Esophagus (tissue), 2 donors: ENCODE measurements around the gene STEAP3. TPM values are rescaled to one million over a fixed set of nuclear protein-coding genes. Genes with fewer than 3 reads are reported as not detected.

Experiments used
- H3K27ac ChIP-seq, 2 donors: one replicate each; pipeline ENCODE4 v1.5.1; 2013; ENCODE audit warnings: low read depth in 2 of 2, mild to moderate bottlenecking in 2 of 2, inconsistent platforms in 1 of 2, low read length in 1 of 2, moderate library complexity in 1 of 2
- H3K27me3 ChIP-seq, 2 donors: one replicate each; pipeline ENCODE4 v1.6.1; 2013; ENCODE audit warnings: low read length in 2 of 2, control low read depth in 1 of 2, mild to moderate bottlenecking in 1 of 2; ENCODE audit not compliant: insufficient read depth in 2 of 2, control insufficient read depth in 1 of 2
- H3K36me3 ChIP-seq, 2 donors: one replicate each; pipeline ENCODE4 v1.6.1; 2013; ENCODE audit warnings: low read length in 1 of 2; ENCODE audit not compliant: control insufficient read depth in 2 of 2, insufficient read depth in 2 of 2
- H3K4me1 ChIP-seq, 2 donors: one replicate each; pipeline ENCODE4 v1.6.1; 2013; ENCODE audit warnings: low read length in 1 of 2; ENCODE audit not compliant: control insufficient read depth in 2 of 2, insufficient read depth in 2 of 2
- H3K4me3 ChIP-seq, 2 donors: one replicate each; pipeline ENCODE4 v1.5.1; 2013; ENCODE audit warnings: low read length in 2 of 2, mild to moderate bottlenecking in 2 of 2, low read depth in 1 of 2, moderate library complexity in 1 of 2
- H3K9me3 ChIP-seq, 2 donors: one replicate each; pipeline ENCODE4 v1.6.1; 2013; ENCODE audit warnings: mild to moderate bottlenecking in 2 of 2, low read depth in 1 of 2, low read length in 1 of 2, moderate library complexity in 1 of 2; ENCODE audit not compliant: control insufficient read depth in 2 of 2, insufficient read depth in 1 of 2
- WGBS, 2 donors: extraction: QIAGEN DNeasy Blood & Tissue Kit; methylation state at CpG; one replicate each; pipeline ENCODE4 v1.1.7; 2013; 5-methylcytosine and 5-hydroxymethylcytosine counted together
- polyA plus RNA-seq, 2 donors: library from polyadenylated mRNA; stranded (reverse); fragments of 200-250 nt; gene quantifications; one replicate each; pipeline ENCODE4 v1.2.3, GENCODE V29; 2013
- donor health status: healthy with polysubstance abuse.
- donor health status: Bipolar disorder and iron deficiency.

STEAP3 gene
- polyA plus RNA-seq, 2 donors: 9.6 to 10.5 TPM

DNA sequence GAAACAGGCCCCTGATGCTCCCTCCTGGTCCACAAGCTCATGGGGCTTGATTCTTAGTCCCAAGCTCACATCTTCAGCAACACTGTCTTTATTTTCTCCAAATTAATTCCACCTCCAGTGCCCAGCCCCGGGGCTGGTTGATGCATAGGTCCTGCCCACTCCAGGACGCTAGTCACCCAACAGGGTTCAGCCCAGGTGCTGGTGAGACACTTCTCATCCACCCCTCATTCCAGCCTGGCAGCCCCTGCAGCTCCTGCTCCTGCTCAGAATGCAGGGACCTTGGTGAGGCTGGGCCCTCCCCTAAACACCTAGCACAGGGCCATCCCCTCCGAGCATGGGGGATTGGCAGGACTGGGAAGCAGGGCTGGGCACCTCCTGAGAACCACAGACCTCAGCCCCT is 25.7 kb downstream of the STEAP3 start:
- Histone ChIP-seq H3K27me3 (no peaks in the 10 kb centered on the region), H3K36me3 (peaks cover 0 to 17% of the 10 kb centered on the region in 2 donors), H3K4me3 (no peak overlapping the region), H3K4me1 (peaks cover 0 to 24% of the 10 kb centered on the region in 2 donors), H3K27ac (no peak overlapping the region), H3K9me3 (peaks cover 4 to 6% of the 10 kb centered on the region in 2 donors)
- WGBS, 2 donors: 64 to 89% methylated on average over 3 of the region's 3 CpGs

DNA sequence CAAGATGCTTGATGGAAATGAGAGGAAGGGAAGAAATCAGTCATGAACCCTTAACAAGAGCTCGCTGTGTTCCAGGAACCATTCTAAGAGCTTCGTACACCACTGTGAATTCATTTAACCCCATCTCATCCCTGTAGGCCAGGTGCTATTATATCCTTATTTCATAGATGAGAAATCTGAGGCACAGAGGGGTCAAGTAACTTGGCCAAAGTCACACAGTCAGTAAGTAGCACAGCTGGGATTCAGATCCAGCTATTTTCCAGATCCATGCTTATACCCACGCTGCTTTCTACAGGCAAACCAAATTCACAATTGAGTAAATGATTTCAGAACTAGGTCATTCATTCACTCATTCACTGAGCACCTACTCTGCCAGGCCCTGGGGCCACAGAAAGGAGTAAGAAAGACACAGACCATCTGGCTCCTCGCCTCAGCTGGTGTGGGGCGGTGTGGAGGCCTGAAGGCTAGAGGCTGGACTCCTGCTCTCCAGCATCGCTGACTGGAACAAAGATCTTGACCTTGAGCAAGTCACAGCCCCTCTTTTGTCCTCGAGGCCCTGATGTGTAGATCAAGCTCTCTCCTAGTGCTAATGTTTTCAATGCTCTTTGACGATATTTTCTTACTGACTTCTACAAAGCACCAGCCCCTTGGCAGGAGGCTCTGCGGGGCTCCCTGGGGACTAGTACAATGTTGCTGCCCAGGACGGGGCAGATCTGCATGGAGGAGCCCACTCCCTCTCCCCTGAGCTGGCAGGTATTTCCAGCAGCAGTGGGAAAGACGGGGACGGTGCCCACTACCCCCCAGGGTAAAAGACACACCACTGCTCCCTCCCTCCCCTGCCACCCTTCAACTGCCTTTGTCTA is 26.5 kb downstream of the STEAP3 start:
- WGBS, 2 donors: 62 to 79% methylated on average over 12 of the region's 12 CpGs
- Histone ChIP-seq H3K4me1 (peaks cover 0 to 24% of the 10 kb centered on the region in 2 donors), H3K9me3 (peaks cover 4 to 6% of the 10 kb centered on the region in 2 donors), H3K27me3 (no peaks in the 10 kb centered on the region), H3K36me3 (peaks cover 0 to 17% of the 10 kb centered on the region in 2 donors), H3K4me3 (no peak overlapping the region), H3K27ac (no peak overlapping the region)

DNA sequence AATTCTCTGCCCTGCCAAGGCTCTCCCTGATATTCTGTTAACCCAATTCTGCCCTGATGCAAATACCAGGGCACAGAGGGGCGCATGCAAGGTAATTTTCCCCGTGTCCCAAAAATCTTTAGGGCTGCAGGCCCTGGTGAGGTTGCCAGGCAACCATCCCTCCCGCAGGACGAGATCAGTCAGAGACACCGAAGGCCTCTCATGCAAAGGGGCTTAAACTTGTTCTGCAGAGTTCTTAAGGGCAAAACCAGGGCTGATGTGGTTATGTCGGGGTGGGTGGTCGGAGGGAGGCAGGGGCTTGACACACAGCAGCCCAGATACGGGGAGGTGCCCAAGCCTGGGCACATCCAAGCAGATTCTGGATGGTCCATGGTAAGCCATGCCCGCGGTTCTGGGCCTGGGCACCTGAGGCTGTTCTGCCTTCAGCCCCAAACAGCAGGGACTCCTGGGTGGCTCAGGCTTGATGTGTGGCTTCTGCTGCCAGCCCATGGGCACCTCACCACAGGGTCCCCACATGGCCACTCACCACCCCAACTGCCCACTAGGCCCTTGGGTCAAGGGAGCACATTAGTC is 27.2 kb downstream of the STEAP3 start:
- WGBS, 2 donors: 81 to 83% methylated on average over 10 of the region's 10 CpGs
- Histone ChIP-seq H3K27me3 (no peaks in the 10 kb centered on the region), H3K4me3 (no peak overlapping the region), H3K9me3 (peaks cover 0 to under 1% of the 10 kb centered on the region in 2 donors), H3K36me3 (peaks cover 0 to 12% of the 10 kb centered on the region in 2 donors), H3K4me1 (peaks cover 0 to 24% of the 10 kb centered on the region in 2 donors), H3K27ac (no peak overlapping the region)

DNA sequence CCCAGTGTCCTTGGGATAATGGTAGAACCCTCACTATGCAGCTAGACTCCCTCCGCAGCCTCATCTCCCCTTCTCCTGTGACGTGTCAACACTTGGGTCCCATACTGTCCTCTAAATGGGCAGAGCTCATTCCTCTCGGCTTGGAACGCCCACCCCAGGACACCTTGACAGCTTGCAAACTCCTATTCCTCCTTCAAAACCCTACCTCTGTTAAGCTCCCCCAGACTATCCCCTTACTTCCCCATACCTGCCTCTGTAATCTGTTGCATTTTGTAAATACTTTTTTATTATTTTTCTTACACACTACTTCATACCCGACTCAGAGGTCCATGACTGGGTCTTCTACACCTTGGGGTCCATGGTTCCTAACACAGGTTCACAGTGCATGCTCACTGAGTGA is 28.0 kb downstream of the STEAP3 start:
- peaks cover 0 to 24% of the 10 kb centered on the region in 2 donors for H3K4me1 ChIP-seq
- peaks cover 0 to 12% of the 10 kb centered on the region in 2 donors for H3K36me3 ChIP-seq
- 87 to 92% methylated on average over 5 of the region's 5 CpGs for WGBS, 2 donors
- H3K4me3 ChIP-seq: no peak overlapping the region
- H3K9me3 ChIP-seq: no peaks in the 10 kb centered on the region
- no peaks in the 10 kb centered on the region for H3K27me3 ChIP-seq
- H3K27ac ChIP-seq: no peak overlapping the region

DNA sequence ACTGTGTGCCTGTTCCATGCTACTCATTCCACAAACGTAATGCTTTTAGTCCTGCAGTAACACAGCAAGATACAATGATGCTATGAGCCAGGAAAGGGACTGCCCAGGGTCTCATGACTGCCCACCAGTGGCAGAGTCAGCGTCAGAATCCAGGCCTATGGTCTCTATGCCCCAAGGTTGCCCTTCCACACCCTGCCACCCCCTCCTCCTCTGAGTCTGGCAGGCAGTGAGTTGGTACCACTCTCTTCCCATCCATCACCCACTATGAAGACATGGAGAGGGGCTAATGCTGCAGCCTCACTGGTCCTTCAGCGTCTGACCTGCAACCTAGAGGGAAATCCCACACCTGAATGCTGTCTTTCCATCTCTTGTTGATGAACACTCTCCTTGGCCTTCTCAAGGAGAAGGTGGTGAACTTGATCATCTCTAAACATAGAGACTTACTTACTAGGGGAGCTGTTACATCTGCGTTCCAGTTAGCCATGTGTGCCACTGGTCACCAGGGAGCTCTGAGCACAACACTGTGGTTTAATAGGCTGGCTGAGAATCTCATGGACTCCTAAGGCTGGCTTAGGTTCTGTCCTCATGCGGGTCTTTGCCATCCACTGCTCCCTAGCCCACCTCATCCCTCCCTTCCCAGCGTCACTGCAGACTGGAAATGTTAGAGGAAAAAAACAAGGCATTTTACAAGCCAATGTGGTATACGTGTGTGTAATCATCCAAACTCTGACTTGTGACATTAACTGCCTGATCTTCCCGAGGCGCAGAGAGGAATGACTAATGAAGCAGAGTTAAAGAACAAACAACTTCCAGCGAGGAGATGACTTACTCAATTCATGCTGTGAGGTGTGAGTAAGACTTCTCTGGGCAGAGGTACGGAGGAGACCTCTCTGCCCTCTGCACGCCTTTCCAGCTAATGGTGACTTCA is 28.8 kb downstream of the STEAP3 start:
- Histone ChIP-seq H3K4me1 (peaks cover 0 to 20% of the 10 kb centered on the region in 2 donors), H3K9me3 (no peaks in the 10 kb centered on the region), H3K36me3 (peaks cover 0 to 15% of the 10 kb centered on the region in 2 donors), H3K27ac (peak overlapping the region; percentile 78 to 88), H3K27me3 (no peaks in the 10 kb centered on the region), H3K4me3 (no peak overlapping the region)
- WGBS, 2 donors: 53 to 69% methylated on average over 12 of the region's 12 CpGs

DNA sequence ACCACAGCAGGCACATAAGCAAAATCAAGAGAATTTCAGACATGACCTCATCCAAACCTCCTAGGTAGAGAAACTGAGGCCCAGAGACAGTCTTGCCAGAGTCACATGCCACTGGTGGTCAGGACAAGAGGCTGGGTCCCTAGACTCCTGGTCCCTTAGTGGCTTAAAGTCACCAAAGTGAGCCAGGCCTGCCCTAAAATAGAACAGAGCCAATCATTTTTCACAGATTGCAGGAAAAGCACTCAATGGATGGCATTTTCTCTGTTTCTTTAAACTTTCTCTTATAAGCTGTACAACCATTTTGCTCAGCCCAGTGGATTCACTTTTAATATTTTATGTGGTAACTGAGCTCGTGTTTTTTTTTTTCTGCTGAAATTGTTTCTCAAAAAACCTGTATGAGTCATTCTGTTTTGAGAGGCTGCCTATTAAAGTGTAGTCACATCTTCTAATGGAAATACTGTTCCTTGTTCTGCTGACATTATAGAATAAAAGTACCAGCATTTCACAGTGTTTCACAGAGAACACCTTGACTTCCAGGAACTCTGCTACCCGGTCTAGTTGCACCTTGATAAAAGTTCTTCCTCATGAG is 29.6 kb downstream of the STEAP3 start:
- no peaks in the 10 kb centered on the region for H3K9me3 ChIP-seq
- H3K36me3 ChIP-seq: peaks cover 0 to 15% of the 10 kb centered on the region in 2 donors
- H3K4me1 ChIP-seq: peaks cover 0 to 13% of the 10 kb centered on the region in 2 donors
- H3K27ac ChIP-seq: peak overlapping the region; percentile 77 to 78
- H3K27me3 ChIP-seq: no peaks in the 10 kb centered on the region
- 31 to 55% methylated on average over 2 of the region's 2 CpGs for WGBS, 2 donors
- no peak overlapping the region for H3K4me3 ChIP-seq

DNA sequence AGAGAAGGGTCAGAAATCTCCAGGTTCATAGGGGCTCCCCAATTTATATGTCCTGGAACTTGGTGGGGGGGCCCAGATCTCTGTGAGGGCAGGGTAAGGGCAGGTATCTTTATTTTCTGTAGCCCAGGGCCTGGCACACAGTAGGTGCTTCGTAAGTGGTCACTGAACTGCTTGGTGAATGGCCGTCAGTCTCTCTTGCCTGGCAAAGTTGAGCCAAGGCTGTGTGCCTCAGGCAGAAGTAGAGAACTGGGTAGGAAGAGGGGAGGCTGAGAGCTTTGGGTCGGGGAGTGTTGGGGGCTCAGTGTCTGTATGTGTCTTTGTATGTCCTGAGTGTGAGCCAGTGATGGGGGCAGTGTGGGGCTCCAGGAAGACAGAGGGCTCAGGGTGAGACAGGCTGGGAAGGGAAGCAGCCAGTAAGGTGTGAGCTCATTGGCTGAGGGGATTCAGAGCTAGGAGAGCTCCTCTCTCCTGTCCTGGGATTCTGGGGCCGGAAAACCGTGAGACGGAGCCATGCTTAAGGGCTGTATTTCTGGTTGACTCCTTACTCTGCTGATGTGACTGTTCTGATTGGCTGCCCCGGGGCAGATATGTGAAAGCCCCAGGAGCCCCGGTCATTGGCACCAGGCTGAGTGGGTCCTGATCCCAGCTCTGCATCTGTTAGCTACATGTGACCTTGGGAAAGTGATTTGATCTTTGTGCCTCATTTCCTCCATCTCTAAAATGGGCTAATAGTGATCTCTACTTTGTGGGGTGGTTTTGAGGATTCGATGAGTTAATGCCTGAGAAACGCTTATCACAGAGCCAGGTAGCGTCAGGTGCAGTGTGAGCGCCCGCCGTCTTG is 30.3 kb downstream of the STEAP3 start:
- H3K27me3 ChIP-seq: no peaks in the 10 kb centered on the region
- H3K27ac ChIP-seq: peak overlapping the region in 1 of 2 donors; percentile 50
- no peaks in the 10 kb centered on the region for H3K9me3 ChIP-seq
- no peak overlapping the region for H3K4me3 ChIP-seq
- H3K36me3 ChIP-seq: peaks cover 0 to 15% of the 10 kb centered on the region in 2 donors
- peaks cover 0 to 8% of the 10 kb centered on the region in 2 donors for H3K4me1 ChIP-seq
- 92 to 93% methylated on average over 14 of the region's 14 CpGs for WGBS, 2 donors

DNA sequence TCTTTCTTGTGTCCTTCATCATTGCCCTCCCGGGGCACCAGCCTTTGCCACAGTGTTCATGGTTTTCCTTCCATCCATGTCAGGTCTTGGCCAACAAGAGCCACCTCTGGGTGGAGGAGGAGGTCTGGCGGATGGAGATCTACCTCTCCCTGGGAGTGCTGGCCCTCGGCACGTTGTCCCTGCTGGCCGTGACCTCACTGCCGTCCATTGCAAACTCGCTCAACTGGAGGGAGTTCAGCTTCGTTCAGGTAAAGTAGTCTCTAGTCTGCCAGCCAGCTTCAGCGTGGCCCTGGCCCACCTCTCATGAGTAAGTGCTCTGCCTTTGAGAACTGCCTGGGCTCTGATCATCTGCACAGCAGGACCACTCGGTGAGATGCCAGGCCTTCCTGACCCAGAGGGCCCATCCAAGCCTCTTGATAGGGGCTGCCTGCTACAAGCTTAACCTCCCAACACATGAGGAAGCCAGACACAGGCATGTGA is 31.0 kb downstream of the STEAP3 start:
- WGBS, 2 donors: 94 to 96% methylated on average over 10 of the region's 10 CpGs
- Histone ChIP-seq H3K27ac (no peak overlapping the region), H3K27me3 (no peaks in the 10 kb centered on the region), H3K9me3 (no peaks in the 10 kb centered on the region), H3K4me1 (peaks cover 0 to 8% of the 10 kb centered on the region in 2 donors), H3K4me3 (no peak overlapping the region), H3K36me3 (peaks cover 0 to 11% of the 10 kb centered on the region in 2 donors)
